Stimulated activated naive B cell treated with anti-CD40 and anti-IgM and Interleukin-4, amounts not matched to agents 10 μg/mL and 1 μg/mL and 100 μg/mL, for 72 hours (primary cell): ENCODE results near the gene OOSP3.
A peak's percentile ranks its signal among the peaks of the same experiment; 100 is the strongest.
"Not testable (repeated sequence)": the region's sequence is repeated elsewhere in the genome, so short reads cannot be mapped to it uniquely, and the experiment has no call there.

Experiments
- ATAC-seq, 2 donors: fragments of 150-1000 bp; cut with Tn5 transposase; replicated peaks; 2 replicates each; pipeline ENCODE4 v1.10.0; 2021; ENCODE audit warnings: moderate library complexity in 1 of 2
- DNase-seq: peaks from one replicate; pipeline ENCODE4 v3.0.0; 2021
- H3K27ac Mint-ChIP-seq: one replicate; pipeline ENCODE4 v1.8.0; 2022; ENCODE audit warnings: mild to moderate bottlenecking, mixed read lengths
- H3K27me3 Mint-ChIP-seq, 2 donors: one replicate each; pipeline ENCODE4 v1.8.0; 2022; ENCODE audit warnings: mixed read lengths in 2 of 2
- H3K36me3 Mint-ChIP-seq, 2 donors: one replicate each; pipeline ENCODE4 v1.8.0; 2022; ENCODE audit warnings: mixed read lengths in 2 of 2, mild to moderate bottlenecking in 1 of 2
- H3K4me1 Mint-ChIP-seq, 2 donors: one replicate each; pipeline ENCODE4 v1.8.0; 2022; ENCODE audit warnings: mixed read lengths in 2 of 2, mild to moderate bottlenecking in 1 of 2
- H3K4me3 Mint-ChIP-seq, 2 donors: one replicate each; pipeline ENCODE4 v1.8.0; 2022; ENCODE audit warnings: mild to moderate bottlenecking in 2 of 2, mixed read lengths in 2 of 2, moderate library complexity in 1 of 2
- H3K9me3 Mint-ChIP-seq, 2 donors: one replicate each; pipeline ENCODE4 v1.8.0; 2022; ENCODE audit warnings: mixed read lengths in 2 of 2, mild to moderate bottlenecking in 1 of 2

OOSP3 gene, protein sequence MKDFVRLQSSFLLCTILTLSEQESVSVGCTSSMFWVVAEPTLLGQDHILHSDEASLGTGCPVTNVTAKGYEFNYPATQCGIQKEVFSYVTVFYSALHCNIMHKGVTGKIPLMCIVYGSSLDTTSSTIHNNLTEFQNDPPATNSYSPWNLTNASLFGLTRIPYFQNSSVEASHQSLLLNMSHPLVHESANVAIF

GRCh38 chr11:59878575-59878974, at the start of gene OOSP3:
TSS of gene OOSP3 (plus strand) at chr11:59878782. CDS start at chr11:59878809, 27 bp downstream.
- H3K27me3 Mint-ChIP-seq: peaks cover 0 to 3% of the 10 kb centered on the region in 2 donors
- no peak within 1 kb of the TSS for H3K4me3 Mint-ChIP-seq
- H3K9me3 Mint-ChIP-seq: no peaks in the 10 kb centered on the region
- ATAC-seq: no peak
- H3K4me1 Mint-ChIP-seq: no peaks in the 10 kb centered on the region
- no peak within 1 kb of the TSS for H3K27ac Mint-ChIP-seq
- DNase-seq: no peak
- no peaks in the 10 kb centered on the region for H3K36me3 Mint-ChIP-seq

GRCh38 chr11:59829358-59829757, 49.2 kb upstream of the OOSP3 start:
- DNase-seq (no peak), ATAC-seq (peak; percentile 57 to 66)
- Mint-ChIP-seq H3K36me3 (no peaks in the 10 kb centered on the region), H3K9me3 (no peaks in the 10 kb centered on the region), H3K27me3 (no peaks in the 10 kb centered on the region), H3K27ac (no peak overlapping the region), H3K4me3 (no peak overlapping the region), H3K4me1 (peaks cover 2 to 13% of the 10 kb centered on the region in 2 donors)

DNA sequence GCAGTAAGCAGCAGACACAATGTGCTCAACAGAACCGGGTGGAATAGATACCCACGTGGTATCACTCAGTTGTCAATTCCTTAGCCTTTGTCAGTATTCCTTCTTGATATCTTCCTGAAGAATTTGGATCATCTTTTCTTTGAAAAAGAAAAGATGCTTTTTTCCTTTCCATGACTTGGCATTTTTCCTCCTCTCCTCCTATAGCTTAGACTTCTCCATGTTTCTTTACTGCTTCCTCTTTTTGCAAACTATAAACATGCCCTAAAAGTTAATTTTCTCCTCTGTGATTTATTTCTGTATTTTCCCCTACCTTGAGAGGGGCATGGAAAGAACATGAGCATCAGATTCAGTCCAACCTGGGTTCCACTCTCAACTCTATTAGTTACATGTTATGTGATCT, 45.0 kb upstream of the OOSP3 start:
- ATAC-seq: no peak
- Mint-ChIP-seq H3K4me3 (no peak overlapping the region), H3K9me3 (no peaks in the 10 kb centered on the region), H3K36me3 (no peaks in the 10 kb centered on the region), H3K27me3 (no peaks in the 10 kb centered on the region), H3K27ac (no peak overlapping the region), H3K4me1 (peaks cover 2 to 13% of the 10 kb centered on the region in 2 donors)
- no peak for DNase-seq

DNA sequence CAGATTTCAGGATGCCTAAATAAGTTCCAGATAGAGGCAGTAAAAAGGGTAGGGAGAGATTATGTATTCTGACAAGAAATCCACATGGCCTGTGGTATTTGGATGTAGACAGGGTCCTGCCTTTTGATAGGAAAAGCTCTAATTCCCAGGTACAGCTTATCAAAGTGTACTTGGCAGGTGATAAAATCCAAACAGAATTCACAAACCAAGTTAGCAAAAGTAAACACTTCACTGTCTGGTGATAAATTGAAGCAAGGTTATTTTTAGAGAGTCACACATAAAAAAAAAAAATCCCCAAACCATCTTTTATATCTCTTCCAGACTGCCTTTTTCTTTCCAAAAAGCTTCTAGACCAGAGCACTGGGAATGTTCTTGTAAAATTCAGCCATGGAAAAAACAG, 39.0 kb upstream of the OOSP3 start:
- Mint-ChIP-seq H3K36me3 (no peaks in the 10 kb centered on the region), H3K27me3 (peaks cover 0 to 4% of the 10 kb centered on the region in 2 donors), H3K9me3 (no peaks in the 10 kb centered on the region), H3K27ac (no peak overlapping the region), H3K4me3 (no peak overlapping the region), H3K4me1 (no peaks in the 10 kb centered on the region)
- DNase-seq: no peak
- no peak for ATAC-seq

DNA sequence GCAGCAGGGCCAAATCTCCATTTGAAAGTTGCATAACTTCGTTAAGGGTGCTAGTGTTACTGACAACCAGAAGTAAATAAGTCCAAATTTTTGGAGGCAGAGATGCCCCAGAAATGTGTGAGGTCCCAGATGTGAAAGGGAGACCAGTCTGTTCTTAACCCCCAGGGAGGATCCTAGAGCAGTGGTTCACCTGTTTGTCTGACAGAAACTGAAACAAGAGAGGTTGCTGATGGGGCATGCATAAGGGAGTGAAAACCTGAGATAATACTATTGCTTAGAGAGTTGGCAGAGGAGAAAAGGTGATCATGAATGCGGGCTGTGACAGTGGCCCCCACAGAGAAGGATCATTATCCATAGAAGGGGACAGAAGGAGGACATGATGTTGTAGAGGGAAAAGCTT, 37.1 kb upstream of the OOSP3 start:
- Mint-ChIP-seq H3K27ac (no peak overlapping the region), H3K4me1 (no peaks in the 10 kb centered on the region), H3K27me3 (peaks cover 0 to 4% of the 10 kb centered on the region in 2 donors), H3K9me3 (no peaks in the 10 kb centered on the region), H3K4me3 (no peak overlapping the region), H3K36me3 (no peaks in the 10 kb centered on the region)
- no peak for DNase-seq
- no peak for ATAC-seq

GRCh38 chr11:59842316-59842715, 36.3 kb upstream of the OOSP3 start:
- Mint-ChIP-seq H3K4me1 (no peaks in the 10 kb centered on the region), H3K36me3 (no peaks in the 10 kb centered on the region), H3K4me3 (no peak overlapping the region), H3K27ac (no peak overlapping the region), H3K9me3 (no peaks in the 10 kb centered on the region), H3K27me3 (peaks cover 0 to 4% of the 10 kb centered on the region in 2 donors)
- no peak for ATAC-seq
- no peak for DNase-seq

DNA sequence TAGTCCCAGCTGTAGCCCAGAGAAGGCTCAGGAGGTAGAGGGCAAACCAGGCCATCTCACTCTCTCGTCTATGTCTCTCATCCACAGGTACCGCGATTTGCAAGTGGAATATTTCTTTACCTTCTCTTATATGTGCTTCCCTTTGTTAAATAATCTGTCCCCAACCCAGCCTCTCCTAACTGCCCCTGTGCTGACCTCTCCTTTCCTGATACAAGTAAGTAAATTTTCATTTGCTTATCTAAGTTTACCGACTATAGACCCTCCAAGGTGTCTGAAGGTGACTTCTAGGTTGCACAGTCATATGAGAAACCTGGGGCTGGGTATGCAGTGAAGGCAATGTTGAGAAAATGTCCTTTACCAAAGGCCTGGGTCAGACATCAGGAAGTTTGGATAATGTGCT, 33.2 kb upstream of the OOSP3 start, which contains the start of gene CBLIF:
Gene CBLIF, minus strand, starts transcription at position 101 of the 400 bp plus-strand sequence. Its CDS starts 46 bp downstream, at position 55.
- no peaks in the 10 kb centered on the region for H3K4me1 Mint-ChIP-seq
- H3K9me3 Mint-ChIP-seq: no peaks in the 10 kb centered on the region
- H3K4me3 Mint-ChIP-seq: no peak within 1 kb of the TSS
- DNase-seq (no peak), ATAC-seq (no peak)
- H3K27ac Mint-ChIP-seq: no peak within 1 kb of the TSS
- H3K36me3 Mint-ChIP-seq: no peaks in the 10 kb centered on the region
- H3K27me3 Mint-ChIP-seq: peaks cover 0 to 11% of the 10 kb centered on the region in 2 donors

GRCh38 chr11:59846556-59846955, 32.0 kb upstream of the OOSP3 start:
- ATAC-seq (no peak), DNase-seq (no peak)
- peaks cover 0 to 11% of the 10 kb centered on the region in 2 donors for H3K27me3 Mint-ChIP-seq
- peaks cover 0 to 4% of the 10 kb centered on the region in 2 donors for H3K9me3 Mint-ChIP-seq
- no peaks in the 10 kb centered on the region for H3K4me1 Mint-ChIP-seq
- H3K27ac Mint-ChIP-seq: no peak overlapping the region
- H3K36me3 Mint-ChIP-seq: no peaks in the 10 kb centered on the region
- no peak overlapping the region for H3K4me3 Mint-ChIP-seq

DNA sequence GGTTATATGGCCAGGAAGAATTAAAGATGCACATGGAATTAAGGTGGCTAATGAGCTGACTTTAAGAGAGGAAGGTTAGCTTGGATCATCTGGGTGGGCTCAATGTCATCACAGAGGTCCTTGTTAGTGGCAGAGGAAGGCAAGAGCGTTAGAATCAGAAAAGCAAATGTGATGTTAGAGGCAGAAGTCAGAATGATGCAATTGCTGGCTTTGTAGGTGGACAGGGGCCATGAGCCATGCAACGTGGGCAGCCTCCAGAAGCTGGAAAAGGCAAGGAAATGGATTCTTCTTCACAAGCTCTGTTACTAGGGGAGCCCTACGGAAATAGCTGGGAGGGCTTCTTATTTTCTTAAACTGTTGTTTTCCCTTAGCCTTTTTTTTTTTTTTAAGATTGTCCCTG, 31.0 kb upstream of the OOSP3 start:
- no peaks in the 10 kb centered on the region for H3K36me3 Mint-ChIP-seq
- ATAC-seq (no peak), DNase-seq (no peak)
- H3K27ac Mint-ChIP-seq: no peak overlapping the region
- peaks cover 0 to 6% of the 10 kb centered on the region in 2 donors for H3K27me3 Mint-ChIP-seq
- H3K4me1 Mint-ChIP-seq: no peaks in the 10 kb centered on the region
- no peak overlapping the region for H3K4me3 Mint-ChIP-seq
- H3K9me3 Mint-ChIP-seq: peaks cover 0 to 4% of the 10 kb centered on the region in 2 donors

DNA sequence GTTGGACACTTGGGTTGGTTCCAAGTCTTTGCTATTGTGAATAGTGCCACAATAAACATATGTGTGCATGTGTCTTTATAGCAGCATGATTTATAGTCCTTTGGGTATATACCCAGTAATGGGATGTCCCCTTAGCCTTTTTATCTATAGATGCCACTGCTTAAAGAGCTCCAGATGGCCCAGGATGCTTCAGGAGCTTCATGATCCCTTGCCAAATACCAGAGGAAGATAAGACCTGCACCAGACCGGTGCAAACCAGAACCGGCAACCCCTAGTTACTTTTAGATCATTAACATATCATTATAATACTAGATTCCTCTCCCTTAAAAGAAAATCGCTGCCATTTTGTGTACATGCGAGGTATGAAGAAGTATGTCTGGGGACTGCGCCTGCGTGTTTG, 30.1 kb upstream of the OOSP3 start:
- not testable (repeated sequence) for H3K4me3 Mint-ChIP-seq

GRCh38 chr11:59849129-59849528, 29.5 kb upstream of the OOSP3 start:
- DNase-seq (no peak), ATAC-seq (no peak)
- peaks cover 0 to 6% of the 10 kb centered on the region in 2 donors for H3K27me3 Mint-ChIP-seq
- H3K27ac Mint-ChIP-seq: no peak overlapping the region
- H3K36me3 Mint-ChIP-seq: no peaks in the 10 kb centered on the region
- no peak overlapping the region for H3K4me3 Mint-ChIP-seq
- H3K4me1 Mint-ChIP-seq: no peaks in the 10 kb centered on the region
- peaks cover 0 to 4% of the 10 kb centered on the region in 2 donors for H3K9me3 Mint-ChIP-seq

More for the DNA sequence above, 30.1 kb upstream of the OOSP3 start:
- H3K4me1 Mint-ChIP-seq, DNase-seq, H3K9me3 Mint-ChIP-seq, H3K27ac Mint-ChIP-seq, ATAC-seq, H3K36me3 Mint-ChIP-seq, H3K27me3 Mint-ChIP-seq: not testable (repeated sequence)

- not testable (repeated sequence) for H3K4me1 Mint-ChIP-seq, H3K36me3 Mint-ChIP-seq, H3K9me3 Mint-ChIP-seq, ATAC-seq, DNase-seq, H3K27ac Mint-ChIP-seq, H3K27me3 Mint-ChIP-seq, H3K4me3 Mint-ChIP-seq
Observed at GRCh38 chr11:59849551-59849950, 29.0 kb upstream of the OOSP3 start.

GRCh38 chr11:59851416-59851815, 27.2 kb upstream of the OOSP3 start:
- H3K4me3 Mint-ChIP-seq, H3K36me3 Mint-ChIP-seq: not testable (repeated sequence)

DNA sequence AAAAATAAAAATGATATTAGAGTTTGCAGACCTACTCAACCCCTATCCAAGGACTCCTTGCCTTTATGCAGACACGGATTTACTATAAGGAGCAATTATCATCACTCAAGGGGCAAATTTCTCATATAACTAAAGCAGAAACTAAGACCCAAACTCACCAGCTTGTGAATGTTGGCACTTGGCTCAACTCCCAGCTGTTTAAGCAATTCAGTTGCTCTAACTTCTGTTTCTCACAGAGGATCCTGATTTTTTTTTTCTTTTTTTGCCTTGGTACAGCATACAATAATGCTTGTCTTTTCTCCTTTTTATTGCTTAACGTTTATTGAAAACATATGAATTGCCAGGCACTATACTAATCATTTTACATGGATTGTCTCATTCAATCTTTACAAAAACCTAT, 23.7 kb upstream of the OOSP3 start:
- H3K36me3 Mint-ChIP-seq: no peaks in the 10 kb centered on the region
- ATAC-seq (no peak), DNase-seq (no peak)
- no peak overlapping the region for H3K27ac Mint-ChIP-seq
- peaks cover 0 to 4% of the 10 kb centered on the region in 2 donors for H3K9me3 Mint-ChIP-seq
- peaks cover 0 to 4% of the 10 kb centered on the region in 2 donors for H3K27me3 Mint-ChIP-seq
- no peaks in the 10 kb centered on the region for H3K4me1 Mint-ChIP-seq
- no peak overlapping the region for H3K4me3 Mint-ChIP-seq

More at GRCh38 chr11:59851416-59851815, 27.2 kb upstream of the OOSP3 start:
- H3K9me3 Mint-ChIP-seq, H3K27ac Mint-ChIP-seq, ATAC-seq, H3K27me3 Mint-ChIP-seq, H3K4me1 Mint-ChIP-seq, DNase-seq: not testable (repeated sequence)
